Activated CD4-positive, alpha-beta T cell treated with anti-CD3 and anti-CD28 coated beads for 24 hours (primary cell): ENCODE measurements around the gene CYBB.

Source experiments
- DNase-seq, 2 donors: peaks; one replicate each; pipeline ENCODE4 v3.0.0-alpha.2; 2020; ENCODE audit warnings: low read depth in 2 of 2

The CYBB gene

GRCh38 chrX:37785569-37785968, 5.7 kb downstream of the CYBB start:
- DNase-seq, result no peak

- DNase-seq, result no peak
Observed at GRCh38 chrX:37786624-37787422, 7.0 kb downstream of the CYBB start.

- DNase-seq, result no peak
Observed at GRCh38 chrX:37787423-37787869, 7.6 kb downstream of the CYBB start.

GRCh38 chrX:37796310-37796709, 16.5 kb downstream of the CYBB start:
- DNase-seq, result no peak

GRCh38 chrX:37796805-37797204, 16.9 kb downstream of the CYBB start:
- no peak for DNase-seq

GRCh38 chrX:37799936-37800335, 20.1 kb downstream of the CYBB start:
- no peak for DNase-seq

GRCh38 chrX:37800717-37801116, 20.9 kb downstream of the CYBB start:
- DNase-seq, result no peak

- DNase-seq, result no peak
Observed at GRCh38 chrX:37802028-37802427, 22.2 kb downstream of the CYBB start.

- no peak for DNase-seq
Observed at GRCh38 chrX:37803057-37803456, 23.2 kb downstream of the CYBB start.

GRCh38 chrX:37809970-37810369, 30.1 kb downstream of the CYBB start:
- no peak for DNase-seq

- no peak for DNase-seq
Observed at GRCh38 chrX:37812110-37812509, 32.3 kb downstream of the CYBB start.

GRCh38 chrX:37813570-37813969, 33.7 kb downstream of the CYBB start:
- DNase-seq, result no peak

- no peak for DNase-seq
Observed at GRCh38 chrX:37815366-37815765, 35.5 kb downstream of the CYBB start.

- no peak for DNase-seq
Observed at GRCh38 chrX:37816766-37817165, 36.9 kb downstream of the CYBB start.

GRCh38 chrX:37817176-37817575, 37.3 kb downstream of the CYBB start:
- DNase-seq, result no peak

- no peak for DNase-seq
Observed at GRCh38 chrX:37817579-37817978, 37.7 kb downstream of the CYBB start.

GRCh38 chrX:37818031-37818430, 38.2 kb downstream of the CYBB start:
- DNase-seq, result no peak

GRCh38 chrX:37820646-37821045, 40.8 kb downstream of the CYBB start:
- no peak for DNase-seq

GRCh38 chrX:37824491-37825214, 44.8 kb downstream of the CYBB start:
- DNase-seq, result no peak

GRCh38 chrX:37825215-37825842, 45.5 kb downstream of the CYBB start:
- DNase-seq, result peak; percentile 18

- no peak for DNase-seq
Observed at GRCh38 chrX:37829721-37830120, 49.9 kb downstream of the CYBB start.

- DNase-seq, result no peak
Observed at GRCh38 chrX:37830371-37830770, 50.5 kb downstream of the CYBB start.

- no peak for DNase-seq
Observed at GRCh38 chrX:37834937-37835336, 55.1 kb downstream of the CYBB start.
